ENCODE measurements around the gene NES. TPM values are rescaled to one million over a fixed set of nuclear protein-coding genes. Genes with fewer than 3 reads are reported as not detected.

NES gene
- total and polyA plus RNA-seq, 2 experiments from 2014 or later = 25.0 to 95.9 TPM

GRCh38 chr1:156645056-156645455, 32.2 kb downstream of the NES start:
- no peak overlapping the region for H3K27ac ChIP-seq (ENCODE audit: low read depth)
- peaks cover 3% of the 10 kb centered on the region; the same call in 1 of the 2 replicates for H4K20me1 ChIP-seq (replicated peaks; ENCODE audit: insufficient read depth)
- H2AFZ ChIP-seq = no peak overlapping the region
- H3K36me3 ChIP-seq (ENCODE audit: insufficient read depth) = no peaks in the 10 kb centered on the region
- no peak overlapping the region for H3K27ac Mint-ChIP-seq
- H3K79me2 ChIP-seq (replicated peaks; ENCODE audit: insufficient read depth) = no peaks in the 10 kb centered on the region
- TF ChIP-seq CTCF (conservative IDR thresholded peaks at IDR 0.05; ENCODE audit: low read depth in 2 of 2) = no peak
- no peak for TF ChIP-seq NANOG (IDR thresholded peaks at IDR 0.05; ENCODE audit: borderline replicate concordance)
- no peak for TF ChIP-seq ETS1 (IDR thresholded peaks at IDR 0.05)
- TF ChIP-seq CREB1 (CRISPR knock-in tag; IDR thresholded peaks at IDR 0.05; ENCODE audit: low read depth) = no peak
- TF ChIP-seq POLR2AphosphoS5 (IDR thresholded peaks at IDR 0.05; ENCODE audit: low read depth) = no peak
- TF ChIP-seq JUNB (IDR thresholded peaks at IDR 0.05; ENCODE audit: unreplicated experiment) = no peak
- no peak for TF ChIP-seq ZNF462 (CRISPR knock-in tag; IDR thresholded peaks at IDR 0.05)
- H3K27me3 Mint-ChIP-seq (ENCODE audit: insufficient read depth, low read depth, poor library complexity) = peaks cover 58% of the 10 kb centered on the region
- no peak overlapping the region; the same call in 2 of the 3 replicates for H3K4me3 Mint-ChIP-seq
- H3K4me3 ChIP-seq = no peak overlapping the region
- H3K4me2 ChIP-seq = no peak overlapping the region
- ATAC-seq (no peak), DNase-seq (ENCODE audit: low spot score) (no peak)
- H3K4me1 ChIP-seq (ENCODE audit: insufficient read depth) = peaks cover 13% of the 10 kb centered on the region
- H3K9me2 ChIP-seq (ENCODE audit: insufficient read depth) = no peaks in the 10 kb centered on the region
- no peaks in the 10 kb centered on the region; the same call in 2 of the 3 replicates for H3K36me3 Mint-ChIP-seq (ENCODE audit: low read depth)
- peaks cover 29% of the 10 kb centered on the region for H3K4me1 Mint-ChIP-seq
- H3K9me3 Mint-ChIP-seq = no peaks in the 10 kb centered on the region
- peaks cover 12% of the 10 kb centered on the region; the same call in 1 of the 2 replicates for H3F3A ChIP-seq (replicated peaks; ENCODE audit: low read depth)
- peaks cover 100% of the 10 kb centered on the region for H3K27me3 ChIP-seq (ENCODE audit: insufficient read depth)
